Activated CD4-positive, alpha-beta T cell treated with anti-CD3 and anti-CD28 coated beads, Interleukin-2, amount 50 U/mL, for 4 hours (primary cell): Measurements from ENCODE around the gene RAP1B.
"Not testable (repeated sequence)": the region's sequence is repeated elsewhere in the genome, so short reads cannot be mapped to it uniquely, and the experiment has no call there.

Source experiments
- DNase-seq, 2 experiments: peaks; one replicate each; pipeline ENCODE4 v3.0.0-alpha.2; 2020

The RAP1B gene

GRCh38 chr12:68637439-68637838 lies 26.7 kb downstream of the RAP1B start:
- not testable (repeated sequence) for DNase-seq

DNA sequence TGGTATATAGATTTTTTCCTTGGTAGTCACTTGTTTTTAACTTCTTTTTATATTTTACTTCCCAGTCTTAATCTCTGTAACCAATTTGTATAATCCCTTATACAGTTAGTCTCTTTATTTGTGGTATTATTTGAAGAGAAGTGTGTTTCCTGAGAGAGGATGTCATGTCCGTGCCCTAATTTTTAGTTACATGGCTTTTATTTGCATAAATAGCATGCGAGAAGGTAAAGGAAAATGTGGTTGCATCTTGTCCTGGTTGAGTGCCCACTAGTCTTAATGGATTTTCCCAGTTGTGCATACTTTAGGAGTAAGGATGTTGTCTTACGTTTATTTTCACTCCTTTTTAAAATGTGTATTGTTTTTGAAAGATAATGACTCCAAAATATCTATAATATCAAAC lies 27.5 kb downstream of the RAP1B start:
- DNase-seq, result no peak

DNA sequence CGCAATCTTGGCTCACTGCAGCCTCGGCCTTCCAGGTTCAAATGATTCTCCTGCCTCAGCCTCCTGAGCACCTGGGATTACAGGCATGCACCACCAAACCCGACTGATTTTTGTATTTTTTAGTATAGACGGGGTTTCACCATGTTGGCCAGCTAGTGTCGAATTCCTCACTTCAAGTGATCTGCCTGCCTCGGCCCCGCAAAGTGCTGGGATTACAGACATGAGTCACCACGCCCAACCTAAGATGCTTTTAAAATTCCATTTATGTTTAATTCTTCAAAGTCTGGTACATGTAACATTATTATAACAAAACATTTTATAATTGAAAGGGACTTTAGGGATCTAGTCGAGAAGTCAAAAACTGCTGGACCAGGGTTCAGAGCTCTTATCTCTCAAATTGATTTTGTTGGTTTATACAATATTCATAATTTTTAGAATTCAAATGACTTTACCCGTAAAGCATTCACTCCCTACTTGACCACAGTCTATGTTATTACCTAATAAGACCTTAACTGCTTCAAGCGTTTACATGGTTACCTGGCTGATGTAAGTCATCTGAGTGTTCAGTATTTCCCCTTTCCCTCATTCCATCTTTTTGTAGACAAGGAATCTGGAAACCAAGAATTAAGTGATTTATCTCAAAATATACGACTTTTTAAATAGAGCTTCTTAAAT lies 28.2 kb downstream of the RAP1B start:
- DNase-seq, result no peak

DNA sequence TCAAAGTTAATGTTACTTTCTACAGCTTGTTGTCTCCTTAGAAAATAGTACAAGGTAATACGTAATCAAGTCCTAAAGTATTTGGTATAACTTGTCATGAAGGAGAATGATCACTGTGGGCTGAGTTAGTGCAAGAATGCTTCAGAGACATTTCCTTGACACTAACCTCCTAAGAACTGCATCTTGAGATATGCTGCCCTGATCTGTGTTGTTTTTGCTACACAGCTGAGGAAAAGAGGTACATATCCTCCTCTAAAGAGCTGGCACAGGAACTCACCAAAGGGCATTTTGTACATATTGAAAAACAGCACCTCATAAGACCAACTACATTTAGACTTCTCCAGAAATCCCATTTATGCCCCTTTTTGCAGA lies 28.7 kb downstream of the RAP1B start:
- DNase-seq, result no peak

DNA sequence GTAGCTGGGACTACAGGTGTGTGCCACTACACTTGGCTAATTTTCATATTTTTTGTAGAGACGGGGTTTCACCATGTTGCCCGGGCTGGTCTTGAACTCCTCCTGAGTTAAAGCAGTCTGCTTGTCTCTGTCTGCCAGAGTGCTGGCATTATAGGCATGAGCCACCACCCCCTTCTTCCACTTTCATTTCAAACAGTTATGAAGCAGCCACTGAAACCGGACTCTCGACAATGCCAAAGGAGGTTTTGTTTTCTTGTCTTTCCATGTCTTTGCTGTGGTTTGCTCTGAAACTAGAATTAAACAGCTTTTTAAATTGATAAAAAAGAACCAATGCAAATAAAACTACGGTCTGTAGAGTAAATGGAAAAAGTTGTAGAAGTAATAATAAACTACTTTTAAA lies 30.4 kb downstream of the RAP1B start:
- peak in 1 of 2 experiments; percentile 28 for DNase-seq

DNA sequence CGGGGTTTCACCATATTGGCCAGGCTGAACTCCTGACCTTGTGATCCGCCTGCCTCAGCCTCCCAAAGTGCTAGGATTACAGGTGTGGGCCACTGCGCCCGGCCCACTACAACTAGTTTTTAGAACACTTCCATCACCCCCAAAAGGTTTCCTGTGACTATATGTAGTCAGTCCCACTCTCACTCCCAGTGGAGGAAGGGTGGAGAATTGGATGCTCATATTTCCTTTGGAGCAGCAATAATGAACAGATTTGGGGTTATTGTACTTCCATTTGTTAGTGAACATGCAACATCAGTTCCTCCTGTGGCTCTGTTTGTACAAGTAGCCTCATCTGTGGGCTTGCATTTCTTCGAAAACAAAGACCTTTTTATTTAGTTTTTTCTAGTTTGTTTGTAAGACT lies 35.8 kb downstream of the RAP1B start:
- no peak for DNase-seq

GRCh38 chr12:68647507-68647906 lies 36.8 kb downstream of the RAP1B start:
- no peak for DNase-seq

GRCh38 chr12:68648179-68648578 lies 37.5 kb downstream of the RAP1B start:
- DNase-seq, result no peak

GRCh38 chr12:68665016-68665569 lies 54.4 kb downstream of the RAP1B start:
- no peak for DNase-seq

DNA sequence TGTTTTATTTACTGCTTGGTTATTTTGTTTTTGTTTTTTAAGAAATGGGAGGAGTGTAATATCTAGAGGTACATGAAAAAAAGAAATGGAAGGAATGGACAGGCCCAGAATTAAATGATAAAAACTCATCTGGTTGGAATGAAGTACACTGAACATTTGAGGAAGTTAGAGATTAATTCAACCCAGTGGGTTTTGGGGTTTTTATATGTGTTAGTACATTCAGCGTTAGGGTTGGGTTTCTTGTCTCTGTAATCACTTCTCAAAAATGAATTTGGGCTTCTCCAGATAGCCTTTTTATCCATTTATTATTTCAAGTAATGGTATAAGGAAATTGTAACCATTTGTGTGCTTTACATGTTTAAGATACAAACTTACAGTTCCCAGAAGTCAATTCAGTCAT lies 56.6 kb downstream of the RAP1B start:
- no peak for DNase-seq

- no peak for DNase-seq
These were observed 57.2 kb downstream of the RAP1B start for GRCh38 chr12:68667896-68668295.

DNA sequence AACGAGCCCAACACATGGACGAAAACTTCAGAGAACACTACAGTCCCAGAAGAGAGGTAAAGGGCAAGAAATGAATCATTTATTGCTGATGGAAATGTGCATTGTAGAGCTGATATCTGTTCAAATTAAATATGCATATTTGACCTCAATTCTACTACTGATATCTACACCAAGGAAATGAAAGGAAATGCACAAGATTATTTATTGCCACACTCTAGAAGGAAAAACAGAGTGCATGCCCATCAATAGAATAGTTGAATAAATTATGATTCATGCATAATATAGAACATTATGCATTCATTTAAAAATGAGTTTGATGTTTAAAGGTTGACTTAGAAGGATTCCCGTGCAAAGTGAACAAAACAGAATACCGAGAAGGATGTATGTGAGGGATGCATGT lies 60.5 kb downstream of the RAP1B start:
- DNase-seq, result no peak

- no peak for DNase-seq
These were observed 63.1 kb downstream of the RAP1B start for GRCh38 chr12:68673788-68674187.

DNA sequence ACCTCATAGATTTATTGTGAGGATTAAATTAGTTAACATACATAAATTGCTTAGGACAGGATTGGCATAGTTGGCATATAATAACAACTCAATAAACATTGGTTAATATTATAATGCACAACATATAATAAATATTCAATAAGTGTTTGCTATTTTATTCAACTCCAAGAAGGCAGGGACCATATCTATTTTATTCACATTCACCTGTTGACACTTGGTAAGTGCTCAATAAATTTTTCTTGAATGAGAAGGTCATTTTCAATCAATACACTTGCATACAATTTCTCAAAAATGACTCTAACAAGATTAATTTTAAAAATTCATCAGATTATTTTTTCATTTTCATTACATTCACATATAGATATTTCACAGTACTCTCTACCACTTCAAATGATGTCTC lies 63.7 kb downstream of the RAP1B start:
- no peak for DNase-seq

DNA sequence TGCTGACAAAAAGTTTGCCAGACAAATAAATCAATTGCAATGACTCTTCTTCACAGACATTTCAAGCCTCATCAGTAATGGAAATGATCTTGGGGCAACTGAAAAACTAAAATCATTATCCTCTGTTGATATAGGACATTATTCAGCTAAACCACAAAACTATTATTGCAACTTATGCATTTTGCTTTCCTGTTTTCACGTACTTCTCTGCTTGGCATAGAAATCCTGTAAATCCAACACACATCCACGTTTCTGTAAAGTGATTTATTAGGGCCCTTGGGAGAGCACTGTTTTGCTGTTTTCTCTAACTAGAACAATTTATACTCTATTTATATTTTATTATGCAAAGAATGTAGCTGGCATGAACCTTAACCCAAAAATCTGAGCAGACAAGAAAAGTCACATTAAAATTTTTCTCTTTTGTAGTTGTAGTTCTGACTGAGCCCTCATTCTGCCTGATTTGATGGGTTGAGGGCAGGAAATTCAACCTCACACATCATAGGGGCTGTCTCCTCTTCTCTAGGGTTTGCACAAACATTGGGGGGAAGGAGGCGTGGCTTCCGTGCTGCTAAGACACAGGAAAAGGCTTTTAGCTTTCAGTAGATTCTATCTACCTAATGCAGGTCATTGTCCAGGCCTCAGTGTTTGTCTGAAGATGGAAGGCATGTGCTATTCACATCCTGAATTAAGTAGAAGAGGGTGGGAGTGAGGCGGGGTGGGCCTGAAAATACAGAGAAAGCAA lies 64.6 kb downstream of the RAP1B start:
- DNase-seq, result peak; percentile 44 to 49

- DNase-seq, result not testable (repeated sequence)
These were observed 66.2 kb downstream of the RAP1B start for GRCh38 chr12:68676854-68677253.

DNA sequence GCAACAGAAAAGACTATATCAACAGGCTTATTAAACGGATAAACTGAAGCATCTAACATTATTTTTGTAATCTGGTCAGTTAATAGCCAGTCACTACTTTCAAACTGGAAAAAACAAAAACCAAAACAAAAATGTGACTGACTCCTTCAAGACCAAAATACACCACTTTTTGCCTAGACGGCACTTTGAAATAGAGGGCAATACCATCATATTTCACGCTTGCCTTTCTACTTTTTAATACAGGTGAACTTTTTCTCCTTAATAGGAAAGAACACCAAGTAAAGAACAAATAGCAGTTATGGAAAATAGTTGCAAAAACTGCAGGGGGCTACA lies 75.5 kb downstream of the RAP1B start:
- DNase-seq, result no peak

- peak; percentile 97 to 98 for DNase-seq
These were observed 76.2 kb downstream of the RAP1B start, which contains the start of gene NUP107 for GRCh38 chr12:68686595-68687521. Gene NUP107, plus strand, starts transcription at chr12:68686978. Its CDS starts 88 bp downstream, at chr12:68687066.

DNA sequence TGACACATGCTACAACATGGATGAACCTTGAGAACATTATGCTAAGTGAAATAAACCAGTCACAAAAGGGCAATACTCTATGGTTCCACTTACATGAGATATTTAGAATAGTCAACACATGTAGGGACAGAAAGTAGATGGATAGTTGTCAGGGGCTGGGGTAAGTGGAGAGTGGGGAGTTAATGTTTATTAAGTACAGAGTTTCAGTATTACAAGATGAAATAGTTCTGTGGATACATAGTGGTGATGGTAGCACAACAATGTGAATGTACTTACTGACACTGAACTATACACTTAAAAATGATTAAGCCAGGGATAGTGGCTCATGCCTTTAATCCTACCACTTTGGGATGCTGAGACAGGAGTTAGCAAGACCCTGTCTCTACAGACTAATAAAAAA lies 84.8 kb downstream of the RAP1B start:
- no peak for DNase-seq

DNA sequence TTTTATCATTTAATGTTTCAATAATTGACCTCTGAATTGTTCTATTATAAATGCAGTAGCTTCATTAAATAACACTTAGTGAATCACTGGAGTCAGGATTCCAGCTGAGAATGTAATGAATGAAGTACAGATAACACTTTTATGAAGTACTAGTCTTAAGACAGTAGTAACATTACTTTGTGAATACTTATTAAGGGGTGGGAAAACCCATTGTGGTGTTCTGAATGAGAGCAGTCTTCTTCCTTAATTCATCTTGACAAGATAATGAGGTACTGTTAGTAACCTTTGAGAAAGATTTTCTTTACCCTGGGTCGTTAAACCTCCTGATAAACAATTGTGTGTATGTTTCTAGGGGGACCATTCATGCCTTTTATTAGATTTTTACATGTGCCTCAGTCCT lies 88.8 kb downstream of the RAP1B start:
- no peak for DNase-seq
